ENCODE data around the gene KCNK16.

GRCh38 chr6:39365281-39366074 lies 43.0 kb upstream of the KCNK16 start:
- TF ChIP-seq CTCF (IDR thresholded peaks at IDR 0.05) (no peak), POLR2A (IDR thresholded peaks at IDR 0.05) (no peak)
